Progenitor cell of endocrine pancreas (in vitro differentiated cells): Measurements from ENCODE around the gene ENDOG. TPM values are rescaled to one million over a fixed set of nuclear protein-coding genes. Genes with fewer than 3 reads are reported as not detected.

ENCODE experiments used
- DNase-seq: peaks from one replicate; pipeline ENCODE4 v3.0.0; 2021; ENCODE audit warnings: low spot score; ENCODE audit not compliant: unreplicated experiment
- H3K27ac Mint-ChIP-seq: 2 replicates; pipeline ENCODE4 v1.8.0; 2021; ENCODE audit warnings: mild to moderate bottlenecking, moderate library complexity, mixed read lengths
- H3K27me3 Mint-ChIP-seq: 2 replicates; pipeline ENCODE4 v1.8.0; 2021; ENCODE audit warnings: mixed read lengths
- H3K36me3 Mint-ChIP-seq: 2 replicates; pipeline ENCODE4 v1.8.0; 2022; ENCODE audit warnings: mixed read lengths; ENCODE audit not compliant: insufficient read depth
- H3K4me1 Mint-ChIP-seq: 2 replicates; pipeline ENCODE4 v1.8.0; 2021; ENCODE audit warnings: low read depth, mixed read lengths
- H3K4me3 Mint-ChIP-seq: 2 replicates; pipeline ENCODE4 v1.8.0; 2021; ENCODE audit warnings: low read depth, mild to moderate bottlenecking, moderate library complexity, mixed read lengths
- H3K9me3 Mint-ChIP-seq: 2 replicates; pipeline ENCODE4 v1.8.0; 2021; ENCODE audit warnings: low read depth, mixed read lengths
- long read RNA-seq: library from polyadenylated mRNA; unstranded; transcript quantifications from one replicate; pipeline ENCODE4 v2.0.0, GENCODE V29; 2020
- total RNA-seq: library from RNA; stranded (reverse); gene quantifications from 2 replicates; pipeline ENCODE4 v1.2.1, GENCODE V29; 2021
- TF ChIP-seq, protein P1 (sequence below): fragments of 200-600 bp; sonication (generic); IDR thresholded peaks from one replicate; pipeline ENCODE4 v1.5.0; 2021; ENCODE audit warnings: antibody characterized with exemption, mild to moderate bottlenecking; ENCODE audit not compliant: unreplicated experiment

The ENDOG gene
- total RNA-seq, result 14.7 and 18.0 TPM in 2 replicates
- long read RNA-seq, result 0 reads

- Mint-ChIP-seq H3K4me3 (peak within 1 kb of the TSS; percentile 74), H3K36me3 (peaks cover 2% of the 10 kb centered on the region), H3K9me3 (no peaks in the 10 kb centered on the region), H3K27me3 (no peaks in the 10 kb centered on the region), H3K27ac (peak within 1 kb of the TSS; percentile 90), H3K4me1 (peaks cover 3% of the 10 kb centered on the region)
- TF ChIP-seq, protein P1, sequence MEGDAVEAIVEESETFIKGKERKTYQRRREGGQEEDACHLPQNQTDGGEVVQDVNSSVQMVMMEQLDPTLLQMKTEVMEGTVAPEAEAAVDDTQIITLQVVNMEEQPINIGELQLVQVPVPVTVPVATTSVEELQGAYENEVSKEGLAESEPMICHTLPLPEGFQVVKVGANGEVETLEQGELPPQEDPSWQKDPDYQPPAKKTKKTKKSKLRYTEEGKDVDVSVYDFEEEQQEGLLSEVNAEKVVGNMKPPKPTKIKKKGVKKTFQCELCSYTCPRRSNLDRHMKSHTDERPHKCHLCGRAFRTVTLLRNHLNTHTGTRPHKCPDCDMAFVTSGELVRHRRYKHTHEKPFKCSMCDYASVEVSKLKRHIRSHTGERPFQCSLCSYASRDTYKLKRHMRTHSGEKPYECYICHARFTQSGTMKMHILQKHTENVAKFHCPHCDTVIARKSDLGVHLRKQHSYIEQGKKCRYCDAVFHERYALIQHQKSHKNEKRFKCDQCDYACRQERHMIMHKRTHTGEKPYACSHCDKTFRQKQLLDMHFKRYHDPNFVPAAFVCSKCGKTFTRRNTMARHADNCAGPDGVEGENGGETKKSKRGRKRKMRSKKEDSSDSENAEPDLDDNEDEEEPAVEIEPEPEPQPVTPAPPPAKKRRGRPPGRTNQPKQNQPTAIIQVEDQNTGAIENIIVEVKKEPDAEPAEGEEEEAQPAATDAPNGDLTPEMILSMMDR, result peak; percentile 97
- peak; percentile 99 for DNase-seq
These were observed at the start of gene ENDOG for GRCh38 chr9:128818099-128818838. Gene ENDOG, plus strand, starts transcription at chr9:128818500. Its CDS starts 185 bp downstream, at chr9:128818685.

DNA sequence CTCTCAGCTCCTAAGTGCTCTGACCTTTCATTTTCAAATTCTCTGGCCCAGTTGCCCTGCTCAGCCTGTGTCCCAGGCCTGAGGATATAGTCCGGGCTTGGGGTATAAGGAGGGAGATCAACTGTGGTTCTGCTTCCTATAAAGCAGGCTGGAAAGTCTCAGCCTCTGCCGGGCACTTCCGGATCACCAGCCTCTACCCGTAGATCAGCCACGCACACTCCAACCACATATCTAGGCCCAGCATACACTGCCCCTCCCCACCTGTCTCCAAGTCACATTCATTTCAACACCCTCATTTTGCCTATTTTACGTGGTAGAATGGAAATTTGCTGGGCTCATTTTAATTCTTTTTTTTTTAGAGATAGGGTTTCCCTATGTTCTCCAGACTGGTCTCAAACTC, 49.7 kb upstream of the ENDOG start:
- H3K9me3 Mint-ChIP-seq, result no peaks in the 10 kb centered on the region
- H3K4me3 Mint-ChIP-seq, result no peak overlapping the region
- no peak overlapping the region for H3K27ac Mint-ChIP-seq
- no peak for DNase-seq
- peaks cover 2% of the 10 kb centered on the region for H3K36me3 Mint-ChIP-seq
- TF ChIP-seq, protein P1, result no peak
- peaks cover 27% of the 10 kb centered on the region for H3K4me1 Mint-ChIP-seq
- no peaks in the 10 kb centered on the region for H3K27me3 Mint-ChIP-seq

DNA sequence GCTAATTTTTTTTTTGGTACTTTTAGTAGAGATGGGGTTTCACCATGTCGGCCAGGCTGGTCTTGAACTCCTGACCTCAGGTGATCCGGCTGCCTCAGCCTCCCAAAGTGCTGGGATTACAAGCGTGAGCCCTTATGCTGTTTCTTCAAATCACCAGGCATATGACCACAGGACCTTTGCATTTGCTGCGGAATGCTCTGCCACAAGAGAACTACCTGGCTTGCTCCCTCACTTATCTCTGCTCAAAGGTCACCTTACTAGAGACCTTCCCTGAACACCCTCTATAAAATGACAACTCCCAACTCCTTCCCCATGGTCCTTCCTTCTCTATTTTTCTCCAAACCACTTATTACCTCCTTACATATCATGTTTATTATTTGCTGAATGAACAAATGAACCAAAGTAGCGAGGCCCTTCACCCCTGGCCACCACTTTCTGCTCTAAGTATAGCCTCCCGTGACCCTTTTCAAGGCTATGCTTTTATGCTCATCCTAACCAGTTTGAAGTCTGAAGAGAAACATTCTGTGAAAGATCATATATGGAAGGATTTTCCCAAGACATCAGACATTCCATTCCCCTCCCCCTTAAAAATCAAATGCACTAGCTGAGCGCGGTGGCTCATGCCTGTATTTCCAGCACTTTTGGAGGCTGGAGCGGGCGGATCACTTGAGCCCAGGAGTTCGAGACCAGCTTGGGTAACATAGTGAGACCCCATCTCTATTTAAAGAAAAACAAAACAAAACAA, 47.8 kb upstream of the ENDOG start:
- peak overlapping the region; percentile 93 for H3K4me3 Mint-ChIP-seq
- DNase-seq, result no peak
- H3K4me1 Mint-ChIP-seq, result peaks cover 18% of the 10 kb centered on the region
- H3K9me3 Mint-ChIP-seq, result no peaks in the 10 kb centered on the region
- H3K27me3 Mint-ChIP-seq, result no peaks in the 10 kb centered on the region
- H3K27ac Mint-ChIP-seq, result peak overlapping the region; percentile 98
- peaks cover 2% of the 10 kb centered on the region for H3K36me3 Mint-ChIP-seq
- TF ChIP-seq, protein P1, result no peak

DNA sequence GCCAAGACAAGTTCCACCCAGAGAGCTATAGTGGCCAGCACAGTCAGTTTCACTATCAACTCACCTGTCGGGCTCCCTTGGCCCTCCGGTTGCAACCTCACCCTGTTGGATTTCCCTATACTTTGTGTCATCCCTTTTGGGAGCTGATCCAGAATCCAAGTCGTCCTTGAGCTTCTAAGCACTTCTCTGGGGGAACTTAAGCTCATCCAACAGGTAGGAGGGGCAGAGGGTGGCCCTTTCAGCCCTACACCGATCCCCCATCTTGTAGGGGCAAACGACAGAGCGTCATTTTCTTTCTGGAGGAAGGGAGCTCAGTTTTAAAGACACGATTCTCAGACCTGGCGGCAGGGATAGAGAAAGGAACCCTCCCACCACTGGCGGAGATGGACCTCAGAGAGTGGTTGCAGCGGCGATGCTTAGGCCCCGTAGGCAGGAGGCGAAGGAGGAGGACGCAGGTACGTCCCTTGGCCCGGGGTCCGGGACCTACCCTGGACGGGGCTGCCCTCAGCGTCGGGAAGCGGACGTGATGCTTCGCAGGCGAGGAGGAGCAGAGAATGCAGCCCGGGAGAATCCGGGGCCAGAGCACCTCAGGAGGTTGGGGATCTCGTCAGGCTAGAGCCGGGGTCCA, 47.1 kb upstream of the ENDOG start:
- H3K36me3 Mint-ChIP-seq, result peaks cover 2% of the 10 kb centered on the region
- peaks cover 15% of the 10 kb centered on the region for H3K4me1 Mint-ChIP-seq
- peak overlapping the region; percentile 93 for H3K4me3 Mint-ChIP-seq
- DNase-seq, result no peak
- no peaks in the 10 kb centered on the region for H3K27me3 Mint-ChIP-seq
- no peaks in the 10 kb centered on the region for H3K9me3 Mint-ChIP-seq
- TF ChIP-seq, protein P1, result no peak
- peak overlapping the region; percentile 98 for H3K27ac Mint-ChIP-seq

DNA sequence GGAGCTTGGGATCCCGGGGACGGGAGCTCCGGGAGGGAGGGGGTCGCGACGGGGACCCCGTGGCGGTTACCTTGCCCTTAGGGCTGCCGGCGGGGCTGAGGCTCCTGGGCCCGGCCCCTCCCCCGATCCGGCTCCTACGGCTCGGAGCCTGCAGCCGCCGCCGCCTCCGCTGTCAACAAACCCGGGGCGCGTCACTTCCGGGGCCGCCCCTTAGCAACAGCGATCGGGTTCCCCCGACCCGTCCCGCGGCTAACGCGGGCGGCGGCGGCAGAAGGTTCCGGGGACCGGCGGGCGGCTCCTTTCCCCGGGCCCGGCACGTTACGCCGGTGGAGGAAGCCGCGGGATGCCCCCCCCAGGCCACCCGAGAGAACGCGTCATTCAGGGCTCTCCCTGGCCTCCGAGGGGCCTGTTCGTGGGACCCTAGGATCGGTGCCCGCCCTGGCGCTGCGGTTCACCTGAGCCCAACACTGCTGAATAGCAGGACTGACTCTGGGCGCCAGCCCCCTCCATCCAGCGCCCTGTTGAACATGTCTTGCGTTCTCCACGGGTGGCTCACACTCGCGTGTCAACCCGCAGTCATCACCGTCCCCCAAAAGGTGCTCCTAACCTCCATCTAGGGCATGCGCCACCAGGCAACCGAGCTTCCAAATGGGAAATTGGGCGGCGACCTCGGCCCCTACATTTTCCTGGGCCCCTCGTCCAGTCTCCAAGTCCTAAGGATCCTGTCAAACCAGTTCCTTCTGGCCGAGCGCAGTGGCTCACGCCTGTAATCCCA, 46.4 kb upstream of the ENDOG start, which contains the start of gene ZER1:
Gene ZER1, minus strand, starts transcription at position 183 of the 775 bp plus-strand sequence. CDS start 16,362 bp downstream, outside the sequence.
- H3K9me3 Mint-ChIP-seq, result no peaks in the 10 kb centered on the region
- H3K4me3 Mint-ChIP-seq, result peak within 1 kb of the TSS; percentile 93
- TF ChIP-seq, protein P1, result no peak
- H3K27me3 Mint-ChIP-seq, result no peaks in the 10 kb centered on the region
- peak; percentile 89 for DNase-seq
- H3K27ac Mint-ChIP-seq, result peak within 1 kb of the TSS; percentile 99
- peaks cover 15% of the 10 kb centered on the region for H3K4me1 Mint-ChIP-seq
- peaks cover 2% of the 10 kb centered on the region for H3K36me3 Mint-ChIP-seq
